ENCODE measurements around the gene KRT72.

Gene KRT72

DNA sequence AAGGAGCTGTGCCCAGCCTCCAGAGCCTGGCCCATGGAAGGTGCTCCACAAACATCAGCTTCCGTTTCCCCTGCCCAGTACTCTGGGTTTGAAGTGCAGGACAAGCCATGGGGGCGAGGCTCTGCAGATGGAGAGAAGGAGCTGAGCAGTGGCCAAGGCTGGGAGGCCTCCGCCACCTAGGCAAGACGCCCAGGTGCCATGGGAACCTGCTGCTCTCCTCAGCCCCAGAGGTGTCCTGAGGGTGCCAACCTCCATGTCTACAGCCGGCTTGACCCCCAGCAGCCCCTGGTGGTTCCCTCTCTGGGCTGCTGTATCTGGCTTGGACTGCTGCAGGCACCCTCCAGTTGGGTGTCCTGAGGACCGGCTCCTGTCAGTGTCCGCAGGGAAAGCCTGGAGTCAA lies 60.7 kb downstream of the KRT72 start:
- Histone ChIP-seq H3K27me3 (ENCODE audit: insufficient read depth, low read length) (no peaks in the 10 kb centered on the region), H3K36me3 (ENCODE audit: insufficient read depth, low read length) (no peaks in the 10 kb centered on the region), H3K4me1 (ENCODE audit: insufficient read depth, low read length) (no peaks in the 10 kb centered on the region), H3K9ac (ENCODE audit: low read depth, low read length) (no peak overlapping the region), H3K9me3 (ENCODE audit: insufficient read depth, low read depth, low read length) (no peaks in the 10 kb centered on the region), H3K4me3 (ENCODE audit: low read length) (no peak overlapping the region), H3K27ac (ENCODE audit: low read depth, low read length) (no peak overlapping the region)
- WGBS = 91% methylated on average over 7 of the region's 7 CpGs

- Histone ChIP-seq H3K27me3 (ENCODE audit: insufficient read depth, low read length) (no peaks in the 10 kb centered on the region), H3K36me3 (ENCODE audit: insufficient read depth, low read length) (no peaks in the 10 kb centered on the region), H3K4me3 (ENCODE audit: low read length) (no peak overlapping the region), H3K27ac (ENCODE audit: low read depth, low read length) (no peak overlapping the region), H3K4me1 (ENCODE audit: insufficient read depth, low read length) (no peaks in the 10 kb centered on the region), H3K9ac (ENCODE audit: low read depth, low read length) (no peak overlapping the region), H3K9me3 (ENCODE audit: insufficient read depth, low read depth, low read length) (no peaks in the 10 kb centered on the region)
- 94% methylated on average over 3 of the region's 3 CpGs for WGBS
Measured at GRCh38 chr12:52539821-52540173, 61.5 kb downstream of the KRT72 start.

GRCh38 chr12:52539083-52539820 lies 62.0 kb downstream of the KRT72 start:
- Histone ChIP-seq H3K9ac (ENCODE audit: low read depth, low read length) (no peak overlapping the region), H3K4me1 (ENCODE audit: insufficient read depth, low read length) (no peaks in the 10 kb centered on the region), H3K9me3 (ENCODE audit: insufficient read depth, low read depth, low read length) (no peaks in the 10 kb centered on the region), H3K4me3 (ENCODE audit: low read length) (no peak overlapping the region), H3K27me3 (ENCODE audit: insufficient read depth, low read length) (no peaks in the 10 kb centered on the region), H3K27ac (ENCODE audit: low read depth, low read length) (no peak overlapping the region), H3K36me3 (ENCODE audit: insufficient read depth, low read length) (no peaks in the 10 kb centered on the region)
- 96% methylated on average over 5 of the region's 5 CpGs for WGBS

GRCh38 chr12:52537101-52537500 lies 64.2 kb downstream of the KRT72 start:
- no peaks in the 10 kb centered on the region for H3K9me3 ChIP-seq (ENCODE audit: insufficient read depth, low read depth, low read length)
- H3K27ac ChIP-seq (ENCODE audit: low read depth, low read length) = no peak overlapping the region
- no peaks in the 10 kb centered on the region for H3K27me3 ChIP-seq (ENCODE audit: insufficient read depth, low read length)
- no peaks in the 10 kb centered on the region for H3K4me1 ChIP-seq (ENCODE audit: insufficient read depth, low read length)
- H3K36me3 ChIP-seq (ENCODE audit: insufficient read depth, low read length) = no peaks in the 10 kb centered on the region
- H3K9ac ChIP-seq (ENCODE audit: low read depth, low read length) = no peak overlapping the region
- WGBS = 85% methylated on average over 3 of the region's 3 CpGs
- H3K4me3 ChIP-seq (ENCODE audit: low read length) = no peak overlapping the region

Measured in HUES64 (cell line).